Body of pancreas (tissue), 4 donors: Measurements from ENCODE around the gene HOXD4.

Experiments used
- CTCF ChIP-seq, 7 experiments: fragments of 450-650 bp in 4 of 7; fragments of 200-600 bp in 3 of 7; sonication (generic) in 3 of 7; IDR thresholded peaks; one replicate each; pipeline ENCODE4 v1.5.1; 2016 to 2019; ENCODE audit warnings: antibody characterized with exemption in 7 of 7
- POLR2A ChIP-seq, 3 donors: fragments of 450-650 bp; IDR thresholded peaks; one replicate each; pipeline ENCODE4 v1.6.1; 2016; ENCODE audit warnings: antibody characterized with exemption in 3 of 3, mild to moderate bottlenecking in 2 of 3

GRCh38 chr2:176200971-176201370 lies 49.6 kb downstream of the HOXD4 start:
- TF ChIP-seq CTCF (IDR thresholded peaks at IDR 0.05) (no peak), POLR2A (IDR thresholded peaks at IDR 0.05) (no peak)
